ENCODE data around the gene NOSIP.

DNA sequence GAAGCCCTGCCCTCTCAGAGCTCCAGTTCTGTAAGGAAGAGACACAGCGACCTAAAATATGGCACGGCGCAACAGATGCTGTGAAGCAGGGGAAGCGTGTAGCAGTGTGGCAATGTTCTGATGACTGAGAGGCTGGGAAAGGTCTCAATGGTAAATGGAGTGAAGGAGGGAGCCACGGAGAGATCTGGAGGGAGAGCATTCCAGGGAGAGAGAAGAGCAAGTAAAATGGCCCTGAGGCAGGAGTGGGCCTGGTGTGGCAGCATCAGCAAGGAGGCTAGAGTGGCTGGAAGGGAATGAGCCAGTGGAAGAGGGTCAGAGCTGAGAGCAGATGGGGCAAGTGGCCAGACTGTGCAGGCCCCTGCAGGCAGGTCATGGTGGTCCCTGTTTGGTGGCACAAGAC is 36.2 kb downstream of the NOSIP start:
- no peak for TF ChIP-seq POLR2A (IDR thresholded peaks at IDR 0.05)
- TF ChIP-seq, protein P1, sequence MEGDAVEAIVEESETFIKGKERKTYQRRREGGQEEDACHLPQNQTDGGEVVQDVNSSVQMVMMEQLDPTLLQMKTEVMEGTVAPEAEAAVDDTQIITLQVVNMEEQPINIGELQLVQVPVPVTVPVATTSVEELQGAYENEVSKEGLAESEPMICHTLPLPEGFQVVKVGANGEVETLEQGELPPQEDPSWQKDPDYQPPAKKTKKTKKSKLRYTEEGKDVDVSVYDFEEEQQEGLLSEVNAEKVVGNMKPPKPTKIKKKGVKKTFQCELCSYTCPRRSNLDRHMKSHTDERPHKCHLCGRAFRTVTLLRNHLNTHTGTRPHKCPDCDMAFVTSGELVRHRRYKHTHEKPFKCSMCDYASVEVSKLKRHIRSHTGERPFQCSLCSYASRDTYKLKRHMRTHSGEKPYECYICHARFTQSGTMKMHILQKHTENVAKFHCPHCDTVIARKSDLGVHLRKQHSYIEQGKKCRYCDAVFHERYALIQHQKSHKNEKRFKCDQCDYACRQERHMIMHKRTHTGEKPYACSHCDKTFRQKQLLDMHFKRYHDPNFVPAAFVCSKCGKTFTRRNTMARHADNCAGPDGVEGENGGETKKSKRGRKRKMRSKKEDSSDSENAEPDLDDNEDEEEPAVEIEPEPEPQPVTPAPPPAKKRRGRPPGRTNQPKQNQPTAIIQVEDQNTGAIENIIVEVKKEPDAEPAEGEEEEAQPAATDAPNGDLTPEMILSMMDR (IDR thresholded peaks at IDR 0.05) = no peak

Data from uterus (tissue), 2 donors.